SK-N-SH (cell line): ENCODE measurements around the gene PUM1. TPM values are rescaled to one million over a fixed set of nuclear protein-coding genes. Genes with fewer than 3 reads are reported as not detected.

Source experiments
- CTCF ChIA-PET: fragments of 300-600, 350-600 bp; formaldehyde crosslinking; extraction: SDS; loops from one replicate; lab custom pipeline; 2021; lab: Yijun Ruan, JAX
- POLR2A ChIA-PET: fragments of 350-600 bp; sonication (Branson Sonifier 250); formaldehyde crosslinking; extraction: SDS; loops from one replicate; lab custom pipeline; 2020; ENCODE audit warnings: antibody characterized with exemption, inconsistent platforms; lab: Yijun Ruan, JAX
- DNase-seq: peaks from one replicate; pipeline ENCODE4 v3.0.0; 2012
- H2AFZ ChIP-seq: fragments of 200-600 bp; sonication (generic); 2 replicates; pipeline ENCODE4 v1.8.1; 2016; ENCODE audit warnings: antibody characterized with exemption, mild to moderate bottlenecking, low read depth
- H3F3A ChIP-seq: fragments of 200-600 bp; sonication (generic); replicated peaks from 2 replicates; pipeline ENCODE3; 2016; ENCODE audit warnings: antibody characterized with exemption, mild to moderate bottlenecking; ENCODE audit not compliant: insufficient read depth
- H3K27ac ChIP-seq, 2 experiments: fragments of 200-500 bp in 1 of 2; fragments of 200-600 bp in 1 of 2; sonication (Bioruptor generic) in 1 of 2; sonication (generic), shearing (Covaris generic) in 1 of 2; 2 replicates each; pipeline versions ENCODE4 v1.5.1 to v1.6.1; 2014 to 2016; ENCODE audit warnings: low read depth in 2 of 2, inconsistent platforms in 1 of 2, low read length in 1 of 2, mild to moderate bottlenecking in 1 of 2, mixed read lengths in 1 of 2
- H3K27me3 ChIP-seq: fragments of 200-600 bp; sonication (generic), shearing (Covaris generic); 2 replicates; pipeline ENCODE4 v1.6.1; 2016; ENCODE audit warnings: mixed run types; ENCODE audit not compliant: insufficient read depth
- H3K36me3 ChIP-seq, 2 experiments: fragments of 200-500 bp in 1 of 2; fragments of 200-600 bp in 1 of 2; sonication (Bioruptor generic) in 1 of 2; sonication (generic) in 1 of 2; replicated peaks in 1 of 2; 2 replicates each; pipeline versions ENCODE3 to v1.5.1; 2014 to 2016; ENCODE audit warnings: low read length in 1 of 2, mild to moderate bottlenecking in 1 of 2; ENCODE audit not compliant: insufficient read depth in 2 of 2, control insufficient read depth in 1 of 2
- H3K4me1 ChIP-seq, 2 experiments: fragments of 200-500 bp in 1 of 2; fragments of 200-600 bp in 1 of 2; sonication (Bioruptor generic) in 1 of 2; sonication (generic), shearing (Covaris generic) in 1 of 2; 2 replicates each; pipeline versions ENCODE4 v1.5.1 to v1.6.1; 2014 to 2016; ENCODE audit warnings: low read depth in 1 of 2, low read length in 1 of 2, mixed run types in 1 of 2; ENCODE audit not compliant: insufficient read depth in 2 of 2, control insufficient read depth in 1 of 2
- H3K4me2 ChIP-seq: fragments of 200-600 bp; sonication (generic), shearing (Covaris generic); 2 replicates; pipeline ENCODE4 v1.6.1; 2017; ENCODE audit warnings: mixed run types
- H3K4me3 ChIP-seq, 2 experiments: fragments of 200-500 bp in 1 of 2; fragments of 200-600 bp in 1 of 2; sonication (Bioruptor generic) in 1 of 2; sonication (generic), shearing (Covaris generic) in 1 of 2; 2 replicates each; pipeline versions ENCODE4 v1.5.1 to v1.8.1; 2014 to 2016; ENCODE audit warnings: low read depth in 2 of 2, inconsistent platforms in 1 of 2, low read length in 1 of 2, mild to moderate bottlenecking in 1 of 2, mixed read lengths in 1 of 2, moderate library complexity in 1 of 2
- H3K79me2 ChIP-seq: fragments of 200-600 bp; sonication (generic); 2 replicates; pipeline ENCODE4 v1.8.1; 2017; ENCODE audit warnings: mild to moderate bottlenecking; ENCODE audit not compliant: insufficient read depth
- H3K9ac ChIP-seq: fragments of 200-600 bp; sonication (generic); 2 replicates; pipeline ENCODE4 v1.6.1; 2017; ENCODE audit warnings: mixed run types
- H3K9me2 ChIP-seq: fragments of 200-600 bp; sonication (generic); 2 replicates; pipeline ENCODE4 v1.6.1; 2017; ENCODE audit warnings: mixed run types
- H3K9me3 ChIP-seq: fragments of 200-600 bp; sonication (generic); 2 replicates; pipeline ENCODE4 v1.6.1; 2017; ENCODE audit warnings: mixed run types, mild to moderate bottlenecking, moderate library complexity
- H4K20me1 ChIP-seq: fragments of 200-600 bp; sonication (generic); 2 replicates; pipeline ENCODE4 v1.6.1; 2017; ENCODE audit warnings: mild to moderate bottlenecking, mixed run types; ENCODE audit not compliant: insufficient read depth
- CHD2 ChIP-seq: fragments of 150-350 bp; IDR thresholded peaks from 2 replicates; pipeline ENCODE4 v1.6.1; 2018; ENCODE audit warnings: low read length; ENCODE audit not compliant: partially characterized antibody
- ELF1 ChIP-seq: IDR thresholded peaks from 2 replicates; pipeline ENCODE4 v1.4.0; 2012
- EP300 ChIP-seq, 2 experiments: IDR thresholded peaks; 2 replicates each; pipeline versions ENCODE4 v1.4.0 to v1.6.1; 2012; ENCODE audit warnings: borderline replicate concordance in 1 of 2, low read depth in 1 of 2, low read length in 1 of 2
- EZH2phosphoT487 ChIP-seq: fragments of 200-600 bp; sonication (generic); IDR thresholded peaks from 2 replicates; pipeline ENCODE4 v1.6.1; 2017; ENCODE audit warnings: low read depth, mixed run types, mild to moderate bottlenecking, antibody characterized with exemption, moderate library complexity, borderline replicate concordance
- FOXJ3 ChIP-seq: sonication (generic); formaldehyde crosslinking; IDR thresholded peaks from 2 replicates; pipeline ENCODE4 v1.5.1; 2020; ENCODE audit warnings: mild to moderate bottlenecking, missing genetic modification reagents
- FOXM1 ChIP-seq: IDR thresholded peaks from 2 replicates; pipeline ENCODE4 v1.4.0; 2012; ENCODE audit warnings: low read depth, mild to moderate bottlenecking
- GABPA ChIP-seq: IDR thresholded peaks from 2 replicates; pipeline ENCODE4 v1.4.0; 2012; ENCODE audit warnings: low read depth, mild to moderate bottlenecking
- GATA2 ChIP-seq: sonication (generic); formaldehyde crosslinking; IDR thresholded peaks from 2 replicates; pipeline ENCODE4 v1.5.0; 2020; ENCODE audit warnings: mild to moderate bottlenecking, missing genetic modification reagents
- IRF3 ChIP-seq: fragments of 150-350 bp; IDR thresholded peaks from 2 replicates; pipeline ENCODE4 v1.6.1; 2016; ENCODE audit warnings: mild to moderate bottlenecking, low read depth, low read length
- JUND ChIP-seq: IDR thresholded peaks from 2 replicates; pipeline ENCODE4 v1.4.0; 2012
- NFIC ChIP-seq: IDR thresholded peaks from 2 replicates; pipeline ENCODE4 v1.4.0; 2012; ENCODE audit warnings: borderline replicate concordance
- PBX3 ChIP-seq: IDR thresholded peaks from 2 replicates; pipeline ENCODE4; 2012
- POLR2AphosphoS5 ChIP-seq: IDR thresholded peaks from 2 replicates; pipeline ENCODE4 v1.6.1; 2012; ENCODE audit warnings: low read depth, low read length
- RAD21 ChIP-seq: IDR thresholded peaks from 2 replicates; pipeline ENCODE4 v1.6.1; 2012; ENCODE audit warnings: mild to moderate bottlenecking, low read length
- RCOR1 ChIP-seq: fragments of 150-350 bp; IDR thresholded peaks from 2 replicates; pipeline ENCODE4 v1.6.1; 2017; ENCODE audit warnings: antibody characterized with exemption, low read length
- REST ChIP-seq: IDR thresholded peaks from 2 replicates; pipeline ENCODE4 v1.6.1; 2012; ENCODE audit warnings: mild to moderate bottlenecking, low read depth, low read length, moderate library complexity
- RXRA ChIP-seq: IDR thresholded peaks from 2 replicates; pipeline ENCODE4 v1.4.0; 2012; ENCODE audit warnings: low read depth, mild to moderate bottlenecking, borderline replicate concordance
- SIN3A ChIP-seq: IDR thresholded peaks from 2 replicates; pipeline ENCODE4 v1.6.1; 2012; ENCODE audit warnings: low read depth, mild to moderate bottlenecking, low read length, moderate library complexity, borderline replicate concordance
- SMC3 ChIP-seq: IDR thresholded peaks from 2 replicates; pipeline ENCODE4 v1.6.1; 2012; ENCODE audit warnings: low read depth, low read length, improper control_type of control experiment
- TAF1 ChIP-seq: IDR thresholded peaks from 2 replicates; pipeline ENCODE4 v1.6.1; 2012; ENCODE audit warnings: low read depth, mild to moderate bottlenecking, low read length, moderate library complexity, borderline replicate concordance
- TEAD4 ChIP-seq: IDR thresholded peaks from 2 replicates; pipeline ENCODE4 v1.4.0; 2012; ENCODE audit warnings: mild to moderate bottlenecking, borderline replicate concordance; ENCODE audit not compliant: insufficient read depth
- WGBS: methylation state at CpG from one replicate; pipeline ENCODE4 v1.1.6; 2017; ENCODE audit warnings: low lambda C conversion rate; 5-methylcytosine and 5-hydroxymethylcytosine counted together
- polyA plus RNA-seq, 3 experiments: library from polyadenylated mRNA; depleted of rRNA; stranded (reverse); fragments of >200 nt; gene quantifications; 2 replicates each; pipeline ENCODE4 v1.2.3, GENCODE V29; 2012
- TF ChIP-seq, protein P1 (sequence below): fragments of 150-350 bp; IDR thresholded peaks from 2 replicates; pipeline ENCODE4 v1.6.1; 2017; ENCODE audit warnings: antibody characterized with exemption, low read length, low read depth, borderline replicate concordance

The PUM1 gene
- polyA plus RNA-seq, 1 of the 3 experiments (the other 2 are of a cell fraction) = 66.7 TPM

- Histone ChIP-seq H3K36me3 (peaks cover 38 to 54% of the 10 kb centered on the region in 2 experiments), H2AFZ (no peak overlapping the region), H3K9ac (no peak overlapping the region), H4K20me1 (peaks cover 13% of the 10 kb centered on the region), H3K79me2 (peaks cover 92% of the 10 kb centered on the region), H3F3A (peaks cover 9% of the 10 kb centered on the region), H3K9me2 (no peaks in the 10 kb centered on the region), H3K27me3 (no peaks in the 10 kb centered on the region), H3K4me2 (no peak overlapping the region), H3K27ac (peak overlapping the region in 1 of 2 experiments; percentile 34; a peak in 2 of 4 replicates), H3K9me3 (no peaks in the 10 kb centered on the region), H3K4me1 (peaks cover 6 to 17% of the 10 kb centered on the region in 2 experiments), H3K4me3 (no peak overlapping the region)
- TF ChIP-seq NFIC (no peak), REST (no peak), RCOR1 (no peak), PBX3 (no peak)
- CTCF ChIA-PET = interaction anchor here (1.3 to 1.6 kb wide), 4 partner anchors 8 to 174 kb away, joined by 3 to 10 read pairs (median 4); no protein-coding TSS in a partner anchor
- POLR2A ChIA-PET = interaction anchor here (0.6 kb wide), 1 partner anchor 560 kb away, joined by 3 read pairs; no protein-coding TSS in a partner anchor
- 92% methylated on average over 3 of the region's 3 CpGs for WGBS
- DNase-seq = no peak
Measured at GRCh38 chr1:30975217-30975616, 90.3 kb downstream of the PUM1 start.

DNA sequence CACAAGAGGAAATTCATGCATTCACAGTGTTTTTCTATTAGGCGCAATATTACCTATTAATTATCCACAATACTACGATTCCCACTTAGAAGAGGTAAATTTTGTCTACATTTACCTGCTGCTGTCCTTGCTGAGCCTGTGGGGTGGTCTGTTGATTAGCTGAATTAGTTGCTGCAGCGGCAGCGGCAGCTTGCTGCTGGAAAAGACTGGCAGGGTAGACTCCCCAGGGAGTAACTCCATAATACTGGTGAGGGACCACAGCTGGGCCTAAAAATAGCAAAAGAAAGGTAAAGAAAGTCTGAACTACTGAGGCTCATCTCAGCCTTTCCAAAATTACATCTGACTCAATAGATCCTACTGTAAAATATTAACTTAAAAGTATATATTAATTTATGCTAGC is 91.0 kb downstream of the PUM1 start:
- Histone ChIP-seq H3K4me3 (no peak overlapping the region), H3K9ac (no peak overlapping the region), H3K27ac (peak overlapping the region in 1 of 2 experiments; percentile 34; a peak in 1 of 4 replicates), H3K79me2 (peaks cover 93% of the 10 kb centered on the region), H3K9me3 (no peaks in the 10 kb centered on the region), H3K9me2 (no peaks in the 10 kb centered on the region), H3K27me3 (no peaks in the 10 kb centered on the region), H4K20me1 (peaks cover 19% of the 10 kb centered on the region), H3K4me2 (no peak overlapping the region), H2AFZ (no peak overlapping the region), H3K4me1 (peaks cover 6 to 17% of the 10 kb centered on the region in 2 experiments), H3K36me3 (peaks cover 36 to 55% of the 10 kb centered on the region in 2 experiments), H3F3A (peaks cover 9% of the 10 kb centered on the region)
- 97% methylated on average over 4 of the region's 4 CpGs for WGBS
- POLR2A ChIA-PET = interaction anchor here (0.6 kb wide), 1 partner anchor 142 kb away, joined by 3 read pairs; no protein-coding TSS in a partner anchor
- CTCF ChIA-PET = interaction anchor here (1.0 to 1.6 kb wide), 3 partner anchors 9 to 63 kb away, joined by 3 to 5 read pairs (median 3); no protein-coding TSS in a partner anchor
- no peak for TF ChIP-seq TEAD4
- TF ChIP-seq RXRA = no peak
- TF ChIP-seq, protein P1, sequence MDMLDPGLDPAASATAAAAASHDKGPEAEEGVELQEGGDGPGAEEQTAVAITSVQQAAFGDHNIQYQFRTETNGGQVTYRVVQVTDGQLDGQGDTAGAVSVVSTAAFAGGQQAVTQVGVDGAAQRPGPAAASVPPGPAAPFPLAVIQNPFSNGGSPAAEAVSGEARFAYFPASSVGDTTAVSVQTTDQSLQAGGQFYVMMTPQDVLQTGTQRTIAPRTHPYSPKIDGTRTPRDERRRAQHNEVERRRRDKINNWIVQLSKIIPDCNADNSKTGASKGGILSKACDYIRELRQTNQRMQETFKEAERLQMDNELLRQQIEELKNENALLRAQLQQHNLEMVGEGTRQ = no peak
- TF ChIP-seq ELF1 = no peak
- TF ChIP-seq EZH2phosphoT487 = no peak
- no peak for TF ChIP-seq POLR2AphosphoS5
- no peak for TF ChIP-seq EP300 (IDR thresholded peaks at IDR 0.05; ENCODE audit: borderline replicate concordance in 1 of 2, low read depth in 1 of 2, low read length in 1 of 2)
- no peak for TF ChIP-seq TAF1
- no peak for TF ChIP-seq FOXM1
- no peak for TF ChIP-seq GABPA
- TF ChIP-seq SIN3A = no peak
- no peak for TF ChIP-seq NFIC
- no peak for TF ChIP-seq GATA2
- TF ChIP-seq JUND = no peak
- TF ChIP-seq SMC3 = no peak
- TF ChIP-seq FOXJ3 = no peak
- no peak for TF ChIP-seq RAD21
- no peak for TF ChIP-seq CHD2
- no peak for TF ChIP-seq IRF3
- DNase-seq = no peak
